ENCODE data around the gene FBXO31.

Gene FBXO31

GRCh38 chr16:87383505-87384161 lies at the start of gene FBXO31:
TSS of gene FBXO31 (minus strand) at chr16:87383776. CDS start at chr16:87383744, 32 bp downstream.
- peak within 1 kb of the TSS; percentile 91 for H3K9ac ChIP-seq
- H3K27me3 ChIP-seq, result no peaks in the 10 kb centered on the region
- peaks cover 45% of the 10 kb centered on the region for H4K20me1 ChIP-seq
- no peak for TF ChIP-seq Cebpa-rat (IDR thresholded peaks at IDR 0.05)
- no peaks in the 10 kb centered on the region for H3K9me3 ChIP-seq
- peak within 1 kb of the TSS; percentile 90 for H3K4me3 ChIP-seq
- H3K4me2 ChIP-seq, result peak within 1 kb of the TSS; percentile 83
- 0 out of 2 replicates have a peak, but pooled peaks cover 6% of the 10 kb centered on the region for H3K36me3 ChIP-seq
- peak within 1 kb of the TSS; percentile 95 for H3K27ac ChIP-seq
- peaks cover 64% of the 10 kb centered on the region for H3K4me1 ChIP-seq

- H3K9me3 ChIP-seq, result no peaks in the 10 kb centered on the region
- H3K27me3 ChIP-seq, result no peaks in the 10 kb centered on the region
- H4K20me1 ChIP-seq, result peaks cover 57% of the 10 kb centered on the region
- TF ChIP-seq Cebpa-rat (IDR thresholded peaks at IDR 0.05), result no peak
- no peak overlapping the region for H3K4me3 ChIP-seq
- peaks cover 41% of the 10 kb centered on the region for H3K36me3 ChIP-seq
- no peak overlapping the region for H3K27ac ChIP-seq
- no peak overlapping the region for H3K4me2 ChIP-seq
- H3K9ac ChIP-seq, result 0 out of 2 replicates have a peak overlapping the region, but pooled peaks have one; percentile 6
- peaks cover 54% of the 10 kb centered on the region for H3K4me1 ChIP-seq
Observed at GRCh38 chr16:87432330-87432915, 48.8 kb upstream of the FBXO31 start.

GRCh38 chr16:87431926-87432325 lies 48.4 kb upstream of the FBXO31 start:
- 0 out of 2 replicates have a peak overlapping the region, but pooled peaks have one; percentile 6 for H3K9ac ChIP-seq
- H3K27me3 ChIP-seq, result no peaks in the 10 kb centered on the region
- H3K4me2 ChIP-seq, result no peak overlapping the region
- H3K9me3 ChIP-seq, result no peaks in the 10 kb centered on the region
- peaks cover 58% of the 10 kb centered on the region for H4K20me1 ChIP-seq
- TF ChIP-seq Cebpa-rat (IDR thresholded peaks at IDR 0.05), result no peak
- H3K27ac ChIP-seq, result no peak overlapping the region
- H3K4me1 ChIP-seq, result peaks cover 52% of the 10 kb centered on the region
- no peak overlapping the region for H3K4me3 ChIP-seq
- peaks cover 44% of the 10 kb centered on the region for H3K36me3 ChIP-seq

GRCh38 chr16:87426423-87427215 lies 43.0 kb upstream of the FBXO31 start:
- H3K4me3 ChIP-seq, result no peak overlapping the region
- no peak overlapping the region for H3K4me2 ChIP-seq
- no peaks in the 10 kb centered on the region for H3K27me3 ChIP-seq
- H3K9me3 ChIP-seq, result no peaks in the 10 kb centered on the region
- H3K27ac ChIP-seq, result no peak overlapping the region
- TF ChIP-seq Cebpa-rat (IDR thresholded peaks at IDR 0.05), result no peak
- peaks cover 20% of the 10 kb centered on the region for H3K4me1 ChIP-seq
- H3K9ac ChIP-seq, result no peak overlapping the region
- peaks cover 52% of the 10 kb centered on the region for H4K20me1 ChIP-seq
- peaks cover 67% of the 10 kb centered on the region for H3K36me3 ChIP-seq

GRCh38 chr16:87425941-87426340 lies 42.4 kb upstream of the FBXO31 start:
- H3K4me3 ChIP-seq, result no peak overlapping the region
- H3K4me2 ChIP-seq, result no peak overlapping the region
- H3K27ac ChIP-seq, result no peak overlapping the region
- H3K27me3 ChIP-seq, result no peaks in the 10 kb centered on the region
- H3K9ac ChIP-seq, result no peak overlapping the region
- H3K36me3 ChIP-seq, result peaks cover 70% of the 10 kb centered on the region
- TF ChIP-seq Cebpa-rat (IDR thresholded peaks at IDR 0.05), result no peak
- H3K4me1 ChIP-seq, result peaks cover 20% of the 10 kb centered on the region
- H4K20me1 ChIP-seq, result peaks cover 59% of the 10 kb centered on the region
- H3K9me3 ChIP-seq, result no peaks in the 10 kb centered on the region

GRCh38 chr16:87424266-87424665 lies 40.7 kb upstream of the FBXO31 start:
- H3K27ac ChIP-seq, result no peak overlapping the region
- H3K36me3 ChIP-seq, result peaks cover 75% of the 10 kb centered on the region
- no peaks in the 10 kb centered on the region for H3K9me3 ChIP-seq
- no peak overlapping the region for H3K9ac ChIP-seq
- H4K20me1 ChIP-seq, result peaks cover 54% of the 10 kb centered on the region
- H3K4me3 ChIP-seq, result no peak overlapping the region
- TF ChIP-seq Cebpa-rat (IDR thresholded peaks at IDR 0.05), result no peak
- H3K4me1 ChIP-seq, result peaks cover 15% of the 10 kb centered on the region
- no peak overlapping the region for H3K4me2 ChIP-seq
- no peaks in the 10 kb centered on the region for H3K27me3 ChIP-seq

GRCh38 chr16:87423429-87423828 lies 39.9 kb upstream of the FBXO31 start:
- Histone ChIP-seq H3K4me1 (peaks cover 8% of the 10 kb centered on the region), H3K9ac (no peak overlapping the region), H3K4me2 (no peak overlapping the region), H3K4me3 (no peak overlapping the region), H3K9me3 (no peaks in the 10 kb centered on the region), H4K20me1 (peaks cover 48% of the 10 kb centered on the region), H3K36me3 (peaks cover 71% of the 10 kb centered on the region), H3K27ac (no peak overlapping the region), H3K27me3 (no peaks in the 10 kb centered on the region)
- no peak for TF ChIP-seq Cebpa-rat (IDR thresholded peaks at IDR 0.05)

GRCh38 chr16:87422106-87422505 lies 38.5 kb upstream of the FBXO31 start:
- Histone ChIP-seq H3K27ac (no peak overlapping the region), H3K36me3 (peaks cover 80% of the 10 kb centered on the region), H4K20me1 (peaks cover 57% of the 10 kb centered on the region), H3K9ac (no peak overlapping the region), H3K4me3 (no peak overlapping the region), H3K9me3 (no peaks in the 10 kb centered on the region), H3K4me1 (peaks cover 8% of the 10 kb centered on the region), H3K4me2 (no peak overlapping the region), H3K27me3 (no peaks in the 10 kb centered on the region)
- no peak for TF ChIP-seq Cebpa-rat (IDR thresholded peaks at IDR 0.05)

GRCh38 chr16:87421003-87421912 lies 37.7 kb upstream of the FBXO31 start:
- no peaks in the 10 kb centered on the region for H3K27me3 ChIP-seq
- no peak overlapping the region for H3K27ac ChIP-seq
- no peak overlapping the region for H3K4me3 ChIP-seq
- peaks cover 83% of the 10 kb centered on the region for H3K36me3 ChIP-seq
- H3K9ac ChIP-seq, result no peak overlapping the region
- peaks cover 52% of the 10 kb centered on the region for H4K20me1 ChIP-seq
- H3K4me1 ChIP-seq, result peaks cover 4% of the 10 kb centered on the region
- no peak overlapping the region for H3K4me2 ChIP-seq
- no peak for TF ChIP-seq Cebpa-rat (IDR thresholded peaks at IDR 0.05)
- H3K9me3 ChIP-seq, result no peaks in the 10 kb centered on the region
